Neural cell (in vitro differentiated cells): ENCODE measurements around the gene ACE.

ENCODE experiments used
- CTCF ChIP-seq: fragments of 450-650 bp; IDR thresholded peaks from 2 replicates; pipeline ENCODE4 v1.5.1; 2014; ENCODE audit warnings: antibody characterized with exemption, mild to moderate bottlenecking, moderate library complexity; ENCODE audit not compliant: poor library complexity, severe bottlenecking
- MXI1 ChIP-seq: fragments of 450-650 bp; conservative IDR thresholded peaks from 2 replicates; pipeline ENCODE4 v1.6.1; 2014; ENCODE audit warnings: antibody characterized with exemption, mild to moderate bottlenecking; ENCODE audit not compliant: poor library complexity, severe bottlenecking
- RAD21 ChIP-seq: fragments of 450-650 bp; conservative IDR thresholded peaks from 2 replicates; pipeline ENCODE4 v1.6.1; 2014; ENCODE audit warnings: antibody characterized with exemption, mild to moderate bottlenecking, moderate library complexity

- TF ChIP-seq CTCF: no peak
- TF ChIP-seq MXI1: no peak
- no peak for TF ChIP-seq RAD21
Measured at GRCh38 chr17:63445065-63445464, 31.8 kb upstream of the ACE start.
